Measurements from ENCODE around the gene SMIM28.

The SMIM28 gene

DNA sequence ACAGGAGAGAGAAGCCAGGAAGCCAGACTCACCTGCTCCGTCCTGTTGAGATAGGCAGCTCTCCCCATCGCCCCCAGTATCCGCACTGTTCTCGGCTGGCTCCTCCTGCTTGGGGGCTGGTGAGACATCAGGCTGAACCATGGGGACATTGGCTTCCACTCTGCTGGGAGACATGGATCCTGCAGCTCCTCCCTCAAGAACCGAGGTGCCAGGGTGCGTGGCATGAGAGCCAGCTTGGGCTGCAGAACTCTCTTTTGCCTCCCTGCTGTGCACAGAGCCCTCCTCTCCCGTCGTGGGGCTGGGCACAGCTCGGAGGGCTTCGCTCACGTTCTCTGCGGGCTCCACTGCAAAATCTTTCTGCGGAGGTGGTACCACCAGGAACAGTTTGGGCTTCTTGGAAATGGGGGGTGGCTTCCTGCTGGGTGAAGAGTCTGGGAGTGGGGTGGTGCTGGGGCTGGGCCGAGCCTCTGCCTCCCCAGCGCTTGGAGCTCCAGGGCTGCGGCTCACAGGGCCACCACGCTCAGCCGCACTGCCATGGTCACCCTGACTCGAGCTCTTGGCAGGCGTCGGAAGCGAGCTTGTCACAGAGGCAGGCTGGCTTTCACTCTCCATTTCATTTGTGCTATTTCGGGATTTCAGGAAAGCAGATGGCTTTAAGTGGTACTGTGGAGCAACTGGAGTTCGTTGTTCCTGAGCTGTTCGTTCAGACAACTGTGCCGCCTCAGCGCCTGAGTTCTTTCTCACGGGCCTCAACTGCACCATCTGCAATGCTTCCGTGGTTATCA is 52.8 kb downstream of the SMIM28 start:
- Mint-ChIP-seq H3K36me3 (ENCODE audit: insufficient read depth) (no peaks in the 10 kb centered on the region), H3K4me1 (no peaks in the 10 kb centered on the region), H3K27me3 (peaks cover 35% of the 10 kb centered on the region)

GRCh38 chr6:138431256-138432062 is 53.8 kb downstream of the SMIM28 start:
- Mint-ChIP-seq H3K9me3 (no peaks in the 10 kb centered on the region), H3K27me3 (peaks cover 35% of the 10 kb centered on the region), H3K27ac (ENCODE audit: low read depth) (no peak overlapping the region), H3K4me3 (no peak overlapping the region), H3K4me1 (no peaks in the 10 kb centered on the region), H3K36me3 (ENCODE audit: insufficient read depth) (no peaks in the 10 kb centered on the region)
- DNase-seq (ENCODE audit: low spot score in 2 of 2) (no peak), ATAC-seq (replicated peaks; ENCODE audit: extremely low read depth, poor library complexity, severe bottlenecking) (no peak)

More for the DNA sequence above, 52.8 kb downstream of the SMIM28 start:
- DNase-seq (ENCODE audit: low spot score in 2 of 2) (no peak), ATAC-seq (replicated peaks; ENCODE audit: extremely low read depth, poor library complexity, severe bottlenecking) (no peak)
- H3K27ac Mint-ChIP-seq (ENCODE audit: low read depth): no peak overlapping the region
- H3K4me3 Mint-ChIP-seq: no peak overlapping the region
- no peaks in the 10 kb centered on the region for H3K9me3 Mint-ChIP-seq

DNA sequence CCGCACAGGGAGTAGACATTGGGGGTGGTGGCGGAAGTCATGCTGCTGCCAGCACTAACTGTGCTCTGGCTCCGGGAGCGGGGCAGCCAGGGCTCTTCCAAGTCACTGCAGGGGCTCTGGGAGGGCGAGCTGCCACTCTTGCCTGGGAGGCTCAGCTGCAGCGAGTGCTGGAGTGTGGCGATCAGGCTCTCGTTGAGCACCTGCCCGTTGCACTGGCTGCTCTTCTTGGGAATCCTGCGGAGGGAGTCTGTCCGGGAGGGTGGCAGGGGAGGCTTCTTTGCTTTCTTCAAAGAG is 54.3 kb downstream of the SMIM28 start:
- Mint-ChIP-seq H3K4me3 (no peak overlapping the region), H3K9me3 (no peaks in the 10 kb centered on the region), H3K36me3 (ENCODE audit: insufficient read depth) (no peaks in the 10 kb centered on the region), H3K27me3 (peaks cover 35% of the 10 kb centered on the region), H3K4me1 (no peaks in the 10 kb centered on the region), H3K27ac (ENCODE audit: low read depth) (no peak overlapping the region)
- ATAC-seq (replicated peaks; ENCODE audit: extremely low read depth, poor library complexity, severe bottlenecking) (no peak), DNase-seq (ENCODE audit: low spot score in 2 of 2) (no peak)

All from central memory CD8-positive, alpha-beta T cell (primary cell).